SK-N-DZ (cell line): ENCODE results near the gene CST3.
A peak's percentile ranks its signal among the peaks of the same experiment; 100 is the strongest.
"Not testable (repeated sequence)": the region's sequence is repeated elsewhere in the genome, so short reads cannot be mapped to it uniquely, and the experiment has no call there.

Experiments used
- DNase-seq: peaks from one replicate; pipeline ENCODE4 v3.0.0-alpha.2; 2015; ENCODE audit warnings: low spot score

Gene CST3

DNA sequence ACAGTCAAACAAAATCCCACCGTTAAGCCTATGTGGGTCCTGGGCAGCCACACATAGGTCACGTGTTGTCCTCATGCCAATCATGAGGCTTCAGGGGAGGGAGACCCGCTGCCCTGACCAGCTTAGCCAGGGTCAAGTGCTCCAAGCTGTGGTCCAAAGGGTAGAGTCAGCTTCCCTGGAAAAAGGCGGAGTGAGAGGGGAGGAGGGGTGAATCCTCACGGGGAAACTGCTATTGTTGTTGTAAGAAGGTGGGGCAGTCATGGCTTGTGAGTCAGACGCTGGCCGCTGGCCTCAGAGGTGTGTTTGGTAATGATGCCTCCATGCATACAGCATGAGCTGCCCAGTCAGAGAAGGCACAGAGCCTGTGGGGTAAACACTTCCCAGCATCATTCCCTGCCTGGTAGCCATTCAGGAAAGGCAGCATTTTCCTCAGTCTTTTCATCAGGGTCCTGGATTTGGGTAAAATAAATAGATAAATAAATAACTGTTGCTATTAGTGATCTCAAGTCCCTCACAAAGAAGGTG, 8.7 kb downstream of the CST3 start:
- no peak for DNase-seq

DNA sequence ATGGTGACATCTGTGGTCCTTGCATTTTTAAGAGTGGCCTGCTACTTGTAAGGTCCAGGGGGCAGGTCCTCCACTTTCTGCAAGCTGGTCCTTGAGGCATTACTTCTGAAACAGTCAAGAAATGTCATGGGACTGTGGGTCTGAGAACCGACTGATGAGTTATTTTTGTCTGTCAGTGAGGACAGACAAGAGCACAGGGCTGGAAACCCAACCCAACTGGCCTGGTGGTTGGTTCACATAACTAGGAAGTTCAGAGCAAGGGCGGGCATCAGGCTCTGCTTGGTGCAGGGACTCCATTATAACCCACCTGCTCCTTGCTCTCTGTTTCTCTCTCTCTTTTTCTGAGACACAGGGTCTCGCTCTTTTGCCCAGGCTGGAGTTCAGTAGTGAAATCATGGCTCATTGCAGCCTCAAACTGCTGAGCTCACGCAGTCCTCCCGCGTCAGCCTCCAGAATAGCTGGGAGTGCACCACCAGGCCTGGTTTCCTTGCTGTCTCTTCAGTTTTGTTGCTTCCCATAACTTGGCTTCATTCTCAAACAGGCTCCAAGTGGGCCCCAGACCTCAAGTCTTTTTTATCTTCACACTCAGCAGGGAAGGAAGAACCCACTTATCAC, 9.2 kb downstream of the CST3 start:
- no peak for DNase-seq

DNA sequence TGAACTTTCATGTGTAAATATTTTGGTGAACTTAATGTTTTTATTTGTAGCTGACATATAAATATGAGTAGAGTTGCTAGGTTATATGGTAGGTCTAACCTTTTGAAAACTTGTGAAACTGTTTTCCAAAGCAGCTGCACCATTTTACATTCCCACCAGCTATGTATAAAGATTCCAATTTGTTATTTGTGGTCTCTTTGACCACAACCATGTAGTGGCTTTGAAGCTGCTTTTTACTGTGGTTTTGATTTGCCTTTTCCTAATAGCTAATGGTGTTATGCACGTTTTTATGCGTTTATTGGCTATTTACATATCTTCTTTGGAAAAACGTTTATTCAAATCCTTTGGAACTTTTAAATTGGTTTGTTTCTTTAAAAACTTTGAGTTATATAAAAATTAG, 10.3 kb downstream of the CST3 start:
- no peak for DNase-seq

DNA sequence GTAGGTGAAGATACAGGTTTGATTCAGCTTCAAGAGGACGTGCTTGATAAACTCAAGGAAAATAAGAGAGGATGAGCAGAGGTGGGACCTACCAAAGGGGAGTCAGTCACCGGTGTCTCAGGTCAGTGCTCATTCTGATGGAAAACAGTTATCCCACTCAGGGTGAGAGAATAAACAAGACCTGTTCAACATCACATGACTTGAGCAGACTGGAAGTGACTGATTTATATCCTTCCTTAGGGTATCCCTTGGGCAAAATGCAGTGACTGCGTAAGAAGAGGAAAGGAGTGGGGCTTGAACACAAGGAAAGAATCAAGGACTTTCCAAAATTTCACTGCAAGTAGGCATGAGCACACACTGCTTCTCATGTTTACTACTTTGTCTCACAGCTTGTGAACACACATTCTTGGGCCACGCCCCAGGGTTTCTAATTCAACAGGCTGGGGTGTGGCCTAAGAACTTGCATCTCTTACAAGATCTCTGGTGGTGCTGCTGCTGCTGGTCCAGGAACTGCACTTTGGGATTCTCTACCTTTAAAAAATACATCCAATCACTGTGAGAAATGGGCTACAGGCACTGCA, 11.6 kb downstream of the CST3 start:
- peak; percentile 35 for DNase-seq

DNA sequence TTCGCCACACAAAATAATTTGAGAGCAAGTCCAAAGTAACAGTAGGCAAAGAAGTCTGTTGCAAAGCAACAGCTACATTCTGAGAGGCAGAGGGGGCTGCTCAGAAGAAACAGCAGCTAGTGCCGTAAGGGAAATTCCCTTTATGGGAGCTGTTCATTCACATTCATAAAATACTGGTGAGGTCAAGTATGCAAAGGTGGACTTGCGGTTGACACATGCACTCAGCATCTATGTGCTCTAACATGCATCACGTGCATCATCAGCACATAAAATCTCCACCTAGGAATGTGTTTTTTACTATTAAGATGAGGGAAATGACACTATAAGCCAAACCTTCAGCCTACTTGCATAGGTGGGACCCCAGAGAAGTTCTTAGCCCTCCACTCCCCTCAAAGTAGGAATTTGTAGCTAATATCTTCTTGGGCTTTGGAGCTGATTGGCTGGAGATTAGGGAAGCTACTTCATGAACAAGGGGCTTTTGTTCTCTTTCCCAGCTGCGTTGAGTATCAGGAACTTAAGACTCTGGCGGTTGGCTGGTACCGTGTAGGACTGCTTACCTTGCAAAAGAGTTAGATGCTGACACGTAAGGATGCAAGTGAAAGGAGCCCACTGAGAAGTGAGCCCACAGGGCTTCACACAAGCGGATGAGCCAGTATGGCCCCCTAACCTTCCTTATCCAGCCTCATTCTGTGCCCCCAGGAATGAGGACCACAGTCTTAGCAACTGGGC, 12.4 kb downstream of the CST3 start:
- no peak for DNase-seq

DNA sequence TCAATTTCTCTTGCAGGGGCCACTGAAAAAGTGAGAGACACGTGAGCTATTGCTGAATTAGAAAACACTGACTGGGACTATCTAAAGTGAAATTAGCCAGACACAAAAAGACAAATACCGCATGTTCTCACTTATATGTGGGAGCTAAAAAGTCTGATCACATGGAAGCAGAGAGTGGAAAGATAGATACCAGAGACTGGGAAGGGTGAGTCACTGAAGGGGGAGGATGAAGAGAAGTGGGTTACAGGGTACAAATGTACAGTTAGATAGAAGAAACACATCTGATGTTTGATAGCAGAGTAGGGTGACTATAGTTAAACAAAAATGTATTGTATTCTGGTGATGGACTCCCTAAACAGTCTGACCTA, 13.4 kb downstream of the CST3 start:
- DNase-seq: no peak

DNA sequence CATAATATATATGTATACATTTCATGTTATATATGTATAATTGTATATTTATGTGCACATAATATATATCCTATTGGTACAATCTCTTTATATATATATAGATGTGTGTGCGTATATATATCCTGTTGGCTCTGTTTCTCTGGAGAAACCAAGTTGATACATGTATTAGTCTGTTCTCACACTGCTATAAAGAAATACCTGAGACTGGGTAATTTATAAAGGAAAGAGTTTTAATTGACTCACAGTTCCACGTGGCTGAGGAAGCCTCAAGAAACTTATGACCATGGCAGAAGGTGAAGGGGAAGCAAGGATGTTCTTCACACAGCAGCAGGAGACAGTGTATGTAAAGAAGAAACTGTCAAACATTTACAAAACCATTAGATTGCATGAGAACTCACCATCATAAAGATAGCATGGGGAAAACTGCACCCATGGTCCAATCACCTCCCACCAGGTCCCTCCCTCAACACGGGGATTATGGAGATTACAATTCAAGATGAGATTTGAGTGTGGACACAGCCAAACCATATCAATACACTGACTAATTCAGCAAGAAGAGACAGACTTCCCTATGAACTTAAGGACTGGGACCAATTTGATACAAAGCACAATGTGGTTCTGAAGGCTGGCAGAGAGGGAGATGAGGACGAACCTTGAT, 14.0 kb downstream of the CST3 start:
- no peak for DNase-seq

DNA sequence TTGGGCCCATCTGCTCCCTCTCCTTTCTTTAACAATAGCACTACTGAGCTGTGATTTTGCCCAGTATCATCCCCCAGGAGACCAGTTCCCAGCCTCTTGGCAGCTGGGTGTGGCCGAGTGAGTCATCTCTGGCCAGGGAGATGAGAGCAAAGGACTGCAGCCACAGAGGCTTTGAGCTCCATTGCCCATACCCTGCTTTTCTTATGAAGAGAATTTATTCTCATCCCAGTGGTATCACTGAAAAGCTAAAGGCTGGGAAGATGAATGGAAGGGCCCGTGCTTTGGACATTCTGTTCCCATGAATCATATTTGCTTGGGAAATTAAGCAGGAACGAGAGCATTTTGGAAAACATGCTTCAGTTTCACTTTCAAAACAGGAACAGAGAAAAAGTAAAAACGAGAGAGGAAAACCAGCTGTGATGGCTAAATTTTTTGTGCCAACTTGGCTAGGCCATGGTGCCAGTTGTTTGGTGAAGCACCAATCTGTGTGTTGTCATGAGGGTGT, 14.9 kb downstream of the CST3 start:
- no peak for DNase-seq

DNA sequence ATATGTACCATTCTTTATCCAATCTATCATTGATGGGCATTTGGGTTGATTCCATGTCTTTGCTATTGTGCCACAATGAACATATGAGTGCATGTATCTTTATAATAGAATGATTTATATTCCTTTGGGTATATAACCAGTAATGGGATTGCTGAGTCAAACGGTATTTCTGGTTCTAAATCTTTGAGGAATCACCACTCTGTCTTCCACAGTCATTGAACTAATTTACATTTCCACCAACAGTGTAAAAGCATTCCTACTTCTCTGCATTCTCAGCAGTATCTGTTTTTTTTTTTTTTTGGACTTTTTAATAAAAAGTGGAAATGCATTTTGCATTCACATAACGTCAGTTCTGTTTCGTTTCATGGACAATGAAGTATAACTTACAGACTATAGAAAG, 15.4 kb downstream of the CST3 start:
- DNase-seq: not testable (repeated sequence)

DNA sequence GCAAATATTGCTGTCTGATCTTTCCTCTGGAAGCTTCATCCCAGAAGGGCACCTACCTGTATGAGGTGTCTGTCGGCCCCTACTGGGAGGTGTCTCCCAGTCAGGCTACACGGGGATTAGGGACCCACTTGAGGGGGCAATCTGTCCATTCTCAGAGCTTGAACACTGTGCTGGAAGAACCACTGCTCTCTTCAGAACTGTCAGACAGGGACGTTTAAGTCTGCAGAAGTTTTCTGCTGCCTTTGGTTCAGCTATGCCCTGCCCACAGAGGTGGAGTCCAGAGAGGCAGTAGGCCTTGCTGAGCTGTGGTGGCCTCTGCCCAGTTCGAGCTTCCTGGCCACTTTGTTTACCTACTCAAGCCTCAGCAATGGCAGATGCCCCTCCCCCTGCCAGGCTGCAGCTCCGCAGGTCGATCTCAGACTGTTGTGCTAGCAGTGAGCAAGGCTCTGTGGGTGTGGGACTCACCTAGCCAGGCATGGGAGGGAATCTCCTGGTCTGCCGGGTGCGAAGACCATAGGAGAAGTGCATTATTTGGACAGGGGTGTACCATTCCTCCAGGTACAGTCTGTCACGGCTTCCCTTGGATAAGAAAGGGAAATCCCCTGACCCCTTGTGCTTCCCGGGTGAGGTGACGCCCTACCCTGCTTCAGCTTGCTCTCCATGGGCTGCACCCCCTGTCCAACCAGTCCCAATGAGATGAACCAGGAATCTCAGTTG, 16.9 kb downstream of the CST3 start:
- DNase-seq: not testable (repeated sequence)

DNA sequence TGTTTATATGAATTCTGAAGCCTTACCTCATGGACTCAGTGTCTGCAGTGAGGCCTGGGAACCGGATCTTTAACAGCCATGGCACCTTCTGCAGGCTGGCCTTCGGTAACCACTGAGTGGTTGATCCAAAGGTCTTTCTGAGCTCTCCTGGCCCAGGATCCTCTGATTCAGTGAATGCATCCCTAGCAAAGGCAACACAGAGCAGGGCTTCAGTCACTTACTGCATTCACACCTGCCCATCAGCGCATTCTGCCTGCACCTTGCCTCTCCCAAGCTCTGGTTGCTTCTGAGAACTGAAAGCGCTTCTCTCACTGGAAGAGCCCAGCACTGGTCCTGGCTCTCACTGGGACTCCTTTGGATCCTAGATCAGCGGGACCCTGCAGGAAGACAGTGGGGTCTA, 23.6 kb downstream of the CST3 start:
- DNase-seq: no peak

DNA sequence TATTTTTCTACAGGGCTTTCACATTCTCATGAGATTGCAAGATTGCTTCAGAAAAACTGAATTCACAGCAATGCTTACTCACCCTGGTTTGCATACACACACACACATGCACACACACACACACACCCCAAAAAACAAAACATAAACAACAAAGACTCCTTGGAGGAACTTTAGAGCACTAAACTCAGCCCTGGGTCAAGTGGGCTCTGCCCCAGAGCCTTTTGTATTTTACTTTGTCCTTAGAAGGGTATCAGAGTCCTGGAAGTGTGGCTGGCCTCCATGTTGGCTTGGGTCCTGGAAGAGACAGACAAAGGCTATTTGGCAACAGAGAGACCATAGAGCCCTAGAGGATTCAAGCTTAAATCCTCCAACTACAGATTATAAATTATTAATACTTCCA, 24.1 kb downstream of the CST3 start:
- DNase-seq: no peak

DNA sequence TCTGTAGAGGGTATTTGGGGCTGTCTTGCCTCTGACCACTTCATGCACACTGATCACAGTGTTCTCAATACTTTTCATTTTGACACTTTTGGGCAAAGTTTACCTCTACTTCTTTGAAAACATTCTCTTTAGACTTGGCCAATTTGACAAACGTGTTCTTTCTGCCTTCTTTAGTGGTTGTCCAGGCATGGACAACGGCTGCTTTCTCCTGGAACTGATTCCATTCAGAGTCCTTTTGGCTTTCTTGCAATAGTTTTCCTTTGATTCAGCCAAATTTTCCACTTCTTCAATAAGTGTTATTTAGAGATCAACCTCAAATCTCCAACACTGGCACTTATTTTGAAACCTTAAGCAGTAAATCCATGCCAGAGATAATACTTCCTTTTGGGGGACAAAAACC, 25.4 kb downstream of the CST3 start:
- DNase-seq: no peak

DNA sequence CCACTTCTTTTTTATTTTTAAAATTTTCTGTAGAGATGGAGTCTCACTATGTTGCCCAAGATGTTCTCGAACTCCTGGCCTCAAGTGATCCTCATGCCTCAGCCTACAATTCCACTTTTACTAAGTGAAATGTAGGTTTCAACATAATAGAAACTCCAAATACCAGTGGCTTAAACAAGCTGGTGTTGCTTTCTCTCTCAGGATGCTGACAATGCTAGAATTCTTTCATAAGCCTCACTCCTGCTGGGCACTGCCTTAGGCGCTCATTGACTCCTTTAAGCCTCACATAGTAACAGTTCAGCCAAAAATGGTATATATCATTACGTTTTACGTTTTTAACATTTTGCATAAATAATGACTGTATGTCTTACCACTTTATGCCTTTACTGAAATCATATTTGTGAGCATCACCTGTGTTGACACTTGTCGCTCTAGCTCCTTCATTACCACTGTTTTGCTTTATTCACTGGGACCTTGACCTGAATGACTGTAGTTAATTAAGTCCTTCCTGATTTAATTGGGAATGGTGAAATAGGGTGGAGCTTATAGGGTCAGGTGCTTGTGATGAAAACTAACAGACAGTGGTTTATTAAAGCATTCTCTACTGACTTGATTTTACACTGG, 28.2 kb downstream of the CST3 start:
- no peak for DNase-seq

DNA sequence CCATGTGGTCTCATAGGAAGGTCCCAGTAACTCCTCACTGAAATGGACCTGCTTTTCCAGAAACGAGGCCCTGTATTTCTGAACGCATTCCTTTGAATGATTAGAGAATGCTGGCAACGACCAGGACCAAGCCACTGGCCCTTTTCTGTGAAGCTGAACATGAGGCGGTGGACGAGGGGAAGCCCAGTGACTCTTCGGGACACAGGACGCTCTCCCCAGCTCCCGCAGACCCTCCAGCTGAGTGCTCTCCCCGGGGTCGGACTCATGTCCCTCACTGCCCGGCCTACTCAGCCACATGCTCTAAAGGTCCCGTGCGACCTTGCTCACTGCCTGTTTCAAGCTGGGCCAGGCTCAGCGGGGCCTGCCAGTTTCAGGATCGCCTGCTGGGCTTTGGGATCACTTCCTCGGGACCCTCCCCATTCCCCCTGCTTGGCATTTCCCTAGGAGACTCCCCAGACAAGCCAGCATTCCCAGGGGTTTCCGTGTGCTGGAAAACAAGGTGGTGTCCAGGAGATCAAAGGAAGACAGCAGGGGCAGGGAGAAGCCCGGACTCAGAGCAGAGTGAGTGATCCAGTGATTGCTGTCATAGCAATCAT, 29.4 kb downstream of the CST3 start:
- no peak for DNase-seq

DNA sequence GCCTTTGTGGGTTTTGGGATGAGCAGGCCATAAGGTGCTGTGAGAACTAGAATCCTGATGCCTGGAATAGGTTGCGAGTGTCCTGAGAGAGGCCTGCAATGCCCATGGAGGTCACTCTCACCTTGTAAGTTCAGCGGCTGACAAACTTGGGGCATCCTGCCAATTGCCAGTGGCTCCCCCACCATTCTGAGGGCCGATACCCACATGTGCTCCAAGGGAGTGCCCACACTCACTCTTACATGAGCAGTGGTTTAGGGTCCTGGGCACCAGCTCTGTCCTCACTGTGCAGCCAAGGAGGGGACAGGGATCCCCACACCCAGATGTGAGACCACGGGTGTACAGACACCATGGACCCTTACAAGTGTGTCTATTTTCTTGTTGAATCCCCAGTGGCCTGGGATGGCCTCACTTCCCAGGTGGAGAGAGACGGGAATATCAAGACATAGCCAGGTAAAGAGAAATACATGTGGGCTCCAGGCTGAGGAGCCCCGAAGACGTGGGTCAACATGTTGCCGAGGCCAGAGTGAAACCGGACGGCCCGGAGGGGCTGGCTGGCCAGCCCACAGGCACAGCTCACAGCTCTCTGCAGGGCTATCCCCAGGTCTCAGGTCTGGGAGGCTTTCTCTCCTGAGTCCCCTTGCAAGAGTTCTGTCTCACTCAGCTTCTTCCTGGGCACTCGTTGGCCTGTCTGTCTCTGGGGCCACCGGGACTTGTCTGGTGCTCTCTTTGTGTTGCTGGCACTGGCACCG, 30.1 kb downstream of the CST3 start:
- DNase-seq: no peak

DNA sequence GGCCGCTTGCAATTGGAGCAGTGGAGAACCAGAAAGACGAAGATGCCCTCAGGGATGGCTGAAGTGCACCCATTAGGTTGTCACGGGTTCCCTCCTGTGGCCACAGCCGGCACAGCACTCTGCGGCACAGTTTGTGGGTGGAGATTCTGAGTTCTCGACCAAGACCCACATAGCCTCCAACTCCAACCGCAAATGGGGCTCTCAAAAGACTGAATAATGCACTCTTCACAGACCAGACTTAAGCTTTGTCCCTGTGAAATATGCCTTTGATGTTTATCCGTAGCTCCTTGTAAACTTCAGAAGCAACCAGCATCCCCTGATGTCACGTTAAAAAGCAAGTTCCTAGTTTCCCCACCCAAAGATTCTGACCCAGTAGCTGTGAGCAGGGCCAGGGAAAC, 31.1 kb downstream of the CST3 start:
- peak; percentile 66 for DNase-seq

DNA sequence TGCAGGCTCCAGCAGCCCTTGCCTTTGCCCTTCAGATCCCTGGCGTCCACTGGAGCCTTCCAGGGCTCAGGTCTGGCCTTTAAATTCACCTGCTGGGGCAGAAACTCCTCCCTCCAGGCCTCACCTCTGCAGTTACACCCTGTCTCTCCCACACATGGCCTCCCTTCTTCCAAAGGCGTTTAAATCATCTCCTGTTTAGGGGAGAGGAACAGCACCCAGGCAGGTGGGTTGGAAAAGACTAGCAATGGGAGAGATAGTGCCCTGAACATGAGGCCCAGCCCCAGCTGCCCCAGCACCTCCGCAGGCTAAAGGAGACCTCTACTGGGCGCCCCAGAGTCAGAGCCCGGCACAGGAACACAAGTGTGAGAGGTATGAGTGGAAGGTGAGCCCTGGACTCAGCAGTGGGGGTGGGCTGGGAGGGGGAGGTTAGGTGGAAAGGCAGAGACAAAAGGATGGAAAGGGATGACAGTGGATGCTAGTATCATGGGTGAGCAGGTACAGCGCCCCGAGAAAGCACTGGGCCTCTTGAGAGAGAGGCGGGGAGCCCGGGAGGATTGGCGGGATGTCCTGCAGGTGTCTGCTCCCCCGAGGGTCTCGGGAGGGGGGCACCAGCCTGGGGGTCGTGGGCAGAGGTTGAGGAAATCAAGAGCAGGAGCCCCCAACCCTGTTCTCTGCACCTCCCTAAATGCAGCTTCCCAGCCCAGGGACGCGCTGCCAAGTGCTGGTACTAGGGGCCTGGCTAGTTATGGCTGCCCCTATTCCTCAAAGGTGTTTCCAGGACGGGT, 31.7 kb downstream of the CST3 start, which contains the start of gene CST9:
TSS of gene CST9 (minus strand) at position 51 of the 785 bp plus-strand sequence. CDS start 53 bp downstream, outside the sequence.
- DNase-seq: no peak

DNA sequence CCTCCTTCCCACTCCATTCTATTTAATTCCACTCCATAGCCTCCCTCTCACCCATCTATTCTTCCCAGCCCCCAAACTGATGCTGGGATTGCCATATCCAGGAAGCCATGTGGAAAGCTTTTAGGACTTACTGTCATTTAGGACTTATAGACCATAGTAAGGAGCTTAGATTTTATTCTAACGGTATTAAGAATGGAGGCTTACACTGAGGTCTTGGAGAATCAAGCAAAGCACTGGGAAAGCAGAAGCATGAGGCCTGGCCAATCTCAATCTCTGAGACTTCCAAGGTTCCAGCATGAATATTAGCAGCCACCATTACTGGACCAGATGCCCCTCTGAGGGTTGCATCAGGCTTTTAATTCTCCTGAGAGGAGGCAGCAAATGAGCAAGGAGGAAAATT, 33.4 kb downstream of the CST3 start:
- no peak for DNase-seq
